ENCODE measurements around the gene NUP35.

The NUP35 gene

DNA sequence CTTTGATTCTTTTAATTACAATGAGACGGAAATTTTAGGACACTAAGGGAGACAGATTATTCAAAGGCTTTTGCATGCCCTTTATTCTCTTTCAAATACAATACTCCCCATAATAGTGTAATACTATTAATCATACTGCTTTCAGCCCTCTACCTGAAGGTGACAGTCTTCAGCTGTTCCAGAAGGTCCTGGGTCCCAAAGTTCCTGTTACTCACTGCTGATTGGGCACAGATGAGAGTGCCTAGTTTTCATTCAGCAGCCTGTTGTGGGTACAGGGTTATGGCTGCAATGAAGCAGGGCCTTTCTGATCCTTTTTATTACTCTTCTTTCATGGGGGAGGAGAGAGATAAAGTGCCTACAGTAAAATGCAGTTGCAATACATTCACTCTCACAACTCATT is 80.2 kb downstream of the NUP35 start:
- Histone ChIP-seq H3K9me3 (ENCODE audit: severe bottlenecking) (no peaks in the 10 kb centered on the region), H3K27ac (no peak overlapping the region), H3K4me3 (ENCODE audit: low read depth, low read length) (no peak overlapping the region), H3K36me3 (no peaks in the 10 kb centered on the region), H3K27me3 (ENCODE audit: insufficient read depth, low read depth, severe bottlenecking) (no peaks in the 10 kb centered on the region)
- TF ChIP-seq, protein P1, sequence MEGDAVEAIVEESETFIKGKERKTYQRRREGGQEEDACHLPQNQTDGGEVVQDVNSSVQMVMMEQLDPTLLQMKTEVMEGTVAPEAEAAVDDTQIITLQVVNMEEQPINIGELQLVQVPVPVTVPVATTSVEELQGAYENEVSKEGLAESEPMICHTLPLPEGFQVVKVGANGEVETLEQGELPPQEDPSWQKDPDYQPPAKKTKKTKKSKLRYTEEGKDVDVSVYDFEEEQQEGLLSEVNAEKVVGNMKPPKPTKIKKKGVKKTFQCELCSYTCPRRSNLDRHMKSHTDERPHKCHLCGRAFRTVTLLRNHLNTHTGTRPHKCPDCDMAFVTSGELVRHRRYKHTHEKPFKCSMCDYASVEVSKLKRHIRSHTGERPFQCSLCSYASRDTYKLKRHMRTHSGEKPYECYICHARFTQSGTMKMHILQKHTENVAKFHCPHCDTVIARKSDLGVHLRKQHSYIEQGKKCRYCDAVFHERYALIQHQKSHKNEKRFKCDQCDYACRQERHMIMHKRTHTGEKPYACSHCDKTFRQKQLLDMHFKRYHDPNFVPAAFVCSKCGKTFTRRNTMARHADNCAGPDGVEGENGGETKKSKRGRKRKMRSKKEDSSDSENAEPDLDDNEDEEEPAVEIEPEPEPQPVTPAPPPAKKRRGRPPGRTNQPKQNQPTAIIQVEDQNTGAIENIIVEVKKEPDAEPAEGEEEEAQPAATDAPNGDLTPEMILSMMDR (IDR thresholded peaks at IDR 0.05; ENCODE audit: low read depth, low read length) = no peak
- no peak for DNase-seq

DNA sequence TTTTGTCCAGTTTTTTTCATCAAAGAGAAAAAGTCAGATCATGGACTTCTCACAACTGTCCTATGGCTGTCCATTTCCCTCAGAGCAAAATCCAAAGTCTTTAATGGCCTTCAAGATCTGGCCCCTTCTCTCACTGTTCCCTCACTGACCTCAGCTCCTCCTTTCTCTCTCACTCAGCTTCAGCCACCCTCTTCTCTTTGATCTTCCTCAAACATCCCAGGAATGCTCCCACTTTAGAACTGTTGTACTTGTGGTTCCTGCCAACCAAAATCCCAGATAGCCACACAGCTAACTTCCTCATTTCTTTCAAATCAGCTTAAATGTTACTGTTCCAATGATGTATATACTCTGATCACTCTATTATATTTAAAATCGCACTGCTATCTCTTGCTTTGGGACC is 82.9 kb downstream of the NUP35 start:
- DNase-seq = no peak
- TF ChIP-seq, protein P1 (IDR thresholded peaks at IDR 0.05; ENCODE audit: low read depth, low read length) = no peak
- Histone ChIP-seq H3K36me3 (no peaks in the 10 kb centered on the region), H3K9me3 (ENCODE audit: severe bottlenecking) (no peaks in the 10 kb centered on the region), H3K4me3 (ENCODE audit: low read depth, low read length) (no peak overlapping the region), H3K27ac (no peak overlapping the region), H3K27me3 (ENCODE audit: insufficient read depth, low read depth, severe bottlenecking) (no peaks in the 10 kb centered on the region)

DNA sequence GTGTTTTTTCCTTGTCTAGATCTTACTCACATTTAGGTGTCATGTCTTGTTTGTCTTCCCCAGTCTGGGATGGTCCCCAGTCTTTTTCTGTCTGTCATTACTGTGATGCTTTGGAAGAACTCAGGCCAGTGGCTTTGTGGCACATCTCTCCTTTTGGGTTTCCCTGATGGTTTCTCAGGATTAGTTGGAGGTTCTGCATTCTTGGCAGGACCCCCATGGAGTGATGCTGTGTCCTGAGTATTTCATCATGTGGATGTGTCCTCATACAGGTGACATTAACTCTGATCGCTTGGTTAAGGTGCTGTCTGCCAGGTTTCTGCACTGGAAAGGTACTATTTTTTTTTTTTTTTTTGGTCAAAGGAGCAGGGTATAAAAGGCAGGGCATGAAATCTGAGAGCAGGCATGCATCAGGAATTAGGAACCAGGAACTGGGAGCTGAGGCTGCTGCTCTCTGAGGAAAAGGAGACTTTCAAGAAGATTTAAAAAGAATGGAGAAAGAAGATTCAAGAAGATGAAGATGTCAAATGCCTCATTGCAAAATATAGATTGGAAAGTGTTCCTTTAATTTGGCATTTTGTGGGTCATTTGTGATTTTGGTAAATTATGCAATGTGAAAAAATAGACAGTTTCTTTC is 85.3 kb downstream of the NUP35 start:
- Histone ChIP-seq H3K27ac (no peak overlapping the region), H3K27me3 (ENCODE audit: insufficient read depth, low read depth, severe bottlenecking) (no peaks in the 10 kb centered on the region), H3K4me3 (ENCODE audit: low read depth, low read length) (no peak overlapping the region), H3K36me3 (no peaks in the 10 kb centered on the region), H3K9me3 (ENCODE audit: severe bottlenecking) (no peaks in the 10 kb centered on the region)
- DNase-seq = no peak
- TF ChIP-seq, protein P1 (IDR thresholded peaks at IDR 0.05; ENCODE audit: low read depth, low read length) = no peak

All from WERI-Rb-1 (cell line).